Thyroid gland (tissue), 4 donors: ENCODE measurements around the gene IFT57.

Experiments
- CTCF ChIP-seq, 6 experiments: fragments of 200-600 bp in 3 of 6; fragments of 450-650 bp in 3 of 6; sonication (generic) in 3 of 6; IDR thresholded peaks; one replicate each; pipeline ENCODE4 v1.5.1; 2016 to 2019; ENCODE audit warnings: antibody characterized with exemption in 6 of 6, mild to moderate bottlenecking in 2 of 6, inconsistent platforms in 1 of 6, moderate library complexity in 1 of 6
- POLR2A ChIP-seq, 2 donors: fragments of 450-650 bp; IDR thresholded peaks; one replicate each; pipeline ENCODE4 v1.6.1; 2017; ENCODE audit warnings: antibody characterized with exemption in 2 of 2, mild to moderate bottlenecking in 2 of 2, moderate library complexity in 1 of 2

GRCh38 chr3:108124337-108125152, 97.7 kb downstream of the IFT57 start:
- TF ChIP-seq CTCF (IDR thresholded peaks at IDR 0.05) (no peak), POLR2A (IDR thresholded peaks at IDR 0.05) (no peak)
